Immature natural killer cell (primary cell): ENCODE measurements around the gene RCSD1. TPM values are rescaled to one million over a fixed set of nuclear protein-coding genes. Genes with fewer than 3 reads are reported as not detected.

ENCODE experiments used
- DNase-seq, 3 donors: peaks; one replicate each; pipeline ENCODE4 v3.0.0; 2022; ENCODE audit warnings: mixed read lengths in 1 of 3
- H3K27ac Mint-ChIP-seq, 6 donors: one replicate each; pipeline ENCODE4 v1.8.0; 2020; ENCODE audit warnings: mixed read lengths in 6 of 6, mild to moderate bottlenecking in 5 of 6, inconsistent platforms in 4 of 6, moderate library complexity in 3 of 6
- H3K27me3 Mint-ChIP-seq, 3 donors: one replicate each; pipeline ENCODE4 v1.8.0; 2020 to 2021; ENCODE audit warnings: low read depth in 3 of 3, mild to moderate bottlenecking in 3 of 3, mixed read lengths in 3 of 3, moderate library complexity in 3 of 3, inconsistent platforms in 1 of 3
- H3K36me3 Mint-ChIP-seq, 3 donors: one replicate each; pipeline ENCODE4 v1.8.0; 2020; ENCODE audit warnings: mixed read lengths in 3 of 3, inconsistent platforms in 2 of 3, mild to moderate bottlenecking in 2 of 3
- H3K4me1 Mint-ChIP-seq, 2 donors: one replicate each; pipeline ENCODE4 v1.8.0; 2020; ENCODE audit warnings: inconsistent platforms in 2 of 2, mild to moderate bottlenecking in 2 of 2, mixed read lengths in 2 of 2, moderate library complexity in 1 of 2
- H3K4me3 Mint-ChIP-seq, 5 donors: one replicate each; pipeline ENCODE4 v1.8.0; 2020; ENCODE audit warnings: mild to moderate bottlenecking in 5 of 5, mixed read lengths in 5 of 5, inconsistent platforms in 3 of 5, moderate library complexity in 3 of 5
- H3K9me3 Mint-ChIP-seq, 6 donors: one replicate each; pipeline ENCODE4 v1.8.0; 2020; ENCODE audit warnings: mild to moderate bottlenecking in 6 of 6, mixed read lengths in 6 of 6, inconsistent platforms in 4 of 6, moderate library complexity in 3 of 6
- polyA plus RNA-seq, 3 donors: library from polyadenylated mRNA; unstranded; fragments of 300-500 nt; fragmentation: Illumina TruSeq; gene quantifications; one replicate each; pipeline ENCODE4 v1.2.3, GENCODE V29; 2021

RCSD1 gene
- polyA plus RNA-seq, 3 donors from 2014 or later: 96.2 to 179 (median 129) TPM

DNA sequence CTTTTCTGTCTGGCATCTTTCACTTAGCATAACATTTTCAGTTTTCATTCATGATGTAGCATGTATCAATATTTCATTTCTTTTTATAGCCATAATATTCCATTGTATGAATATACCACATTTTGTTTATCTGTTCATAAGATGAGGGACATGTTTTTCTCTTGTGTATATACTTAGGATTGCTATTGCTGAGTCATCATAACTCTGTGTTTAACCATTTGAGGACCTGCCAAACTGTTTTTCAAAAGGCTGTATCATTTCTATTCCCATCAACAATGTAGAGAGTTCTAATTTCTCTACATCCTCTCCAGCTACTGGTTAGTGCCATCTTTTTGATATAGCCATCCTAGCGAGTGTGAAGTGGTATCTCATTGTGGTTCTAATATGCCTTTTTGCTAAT, 118.0 kb downstream of the RCSD1 start:
- H3K4me1 Mint-ChIP-seq: peaks cover 5 to 17% of the 10 kb centered on the region in 2 donors
- H3K27ac Mint-ChIP-seq: no peak overlapping the region
- H3K27me3 Mint-ChIP-seq: no peaks in the 10 kb centered on the region
- H3K9me3 Mint-ChIP-seq: no peaks in the 10 kb centered on the region
- DNase-seq: no peak
- H3K4me3 Mint-ChIP-seq: no peak overlapping the region
- H3K36me3 Mint-ChIP-seq: no peaks in the 10 kb centered on the region

DNA sequence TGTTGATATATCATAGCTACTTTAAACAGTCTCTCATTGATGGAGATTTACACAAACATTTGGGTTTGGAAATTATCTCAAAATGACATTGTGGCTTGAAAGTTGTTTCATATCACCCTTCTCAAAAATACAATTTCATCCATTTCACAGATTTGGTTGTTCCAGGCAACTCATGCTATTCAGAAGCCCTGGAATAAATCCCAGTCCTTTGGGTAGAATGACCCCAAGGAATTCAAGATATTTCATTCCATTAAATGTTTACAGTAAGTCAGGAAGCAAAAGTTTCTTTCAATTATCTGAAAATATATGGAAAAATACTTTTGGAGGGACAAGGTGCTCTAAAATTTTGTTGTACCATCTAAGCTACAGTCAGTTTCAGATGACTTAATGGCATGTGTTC, 118.9 kb downstream of the RCSD1 start:
- Mint-ChIP-seq H3K9me3 (no peaks in the 10 kb centered on the region), H3K4me1 (peaks cover 10 to 19% of the 10 kb centered on the region in 2 donors), H3K27ac (no peak overlapping the region), H3K4me3 (no peak overlapping the region), H3K36me3 (no peaks in the 10 kb centered on the region), H3K27me3 (no peaks in the 10 kb centered on the region)
- no peak for DNase-seq

DNA sequence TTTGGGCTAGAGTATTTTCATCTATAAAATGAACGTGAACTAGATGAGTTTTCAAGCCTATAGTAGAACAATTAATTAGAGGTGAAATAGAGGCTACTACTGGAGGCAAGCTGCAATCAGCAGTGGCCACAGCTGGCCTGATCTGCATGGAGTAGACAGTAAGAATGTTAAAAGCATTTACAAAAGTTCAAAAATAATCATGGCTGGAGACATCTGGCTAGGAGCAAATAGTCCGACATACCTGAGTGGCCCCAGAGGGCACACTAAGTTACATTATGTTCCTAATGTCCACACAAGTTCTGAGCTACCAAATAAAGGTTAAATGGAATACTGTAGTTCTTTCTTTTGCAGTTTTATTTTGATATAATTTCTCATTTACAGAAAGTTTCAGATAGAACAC, 119.7 kb downstream of the RCSD1 start:
- Mint-ChIP-seq H3K9me3 (no peaks in the 10 kb centered on the region), H3K27me3 (no peaks in the 10 kb centered on the region), H3K4me3 (no peak overlapping the region), H3K36me3 (no peaks in the 10 kb centered on the region), H3K27ac (no peak overlapping the region), H3K4me1 (peaks cover 10 to 14% of the 10 kb centered on the region in 2 donors)
- no peak for DNase-seq

DNA sequence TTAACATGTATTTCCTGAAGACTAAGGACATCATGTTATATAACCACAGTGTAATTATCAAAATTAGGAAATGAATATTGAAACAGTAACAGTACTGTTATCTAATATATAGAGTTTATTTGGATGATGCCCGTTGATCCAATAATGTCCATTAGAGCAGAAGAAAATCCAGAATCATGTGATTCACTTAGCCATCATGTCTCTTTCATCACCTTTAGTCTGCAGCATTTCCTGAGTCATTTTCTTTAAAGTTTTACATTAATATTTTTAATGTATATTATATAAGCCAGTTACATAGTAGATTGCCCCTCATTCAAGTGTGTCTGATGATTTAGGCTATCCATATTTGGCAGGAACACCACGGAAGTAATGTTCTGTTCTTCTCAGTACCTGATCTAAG, 120.6 kb downstream of the RCSD1 start:
- no peaks in the 10 kb centered on the region for H3K36me3 Mint-ChIP-seq
- H3K4me3 Mint-ChIP-seq: no peak overlapping the region
- peaks cover 0 to under 1% (median 0%) of the 10 kb centered on the region in 3 donors for H3K27me3 Mint-ChIP-seq
- no peak for DNase-seq
- peaks cover 10 to 13% of the 10 kb centered on the region in 2 donors for H3K4me1 Mint-ChIP-seq
- no peak overlapping the region for H3K27ac Mint-ChIP-seq
- no peaks in the 10 kb centered on the region for H3K9me3 Mint-ChIP-seq

DNA sequence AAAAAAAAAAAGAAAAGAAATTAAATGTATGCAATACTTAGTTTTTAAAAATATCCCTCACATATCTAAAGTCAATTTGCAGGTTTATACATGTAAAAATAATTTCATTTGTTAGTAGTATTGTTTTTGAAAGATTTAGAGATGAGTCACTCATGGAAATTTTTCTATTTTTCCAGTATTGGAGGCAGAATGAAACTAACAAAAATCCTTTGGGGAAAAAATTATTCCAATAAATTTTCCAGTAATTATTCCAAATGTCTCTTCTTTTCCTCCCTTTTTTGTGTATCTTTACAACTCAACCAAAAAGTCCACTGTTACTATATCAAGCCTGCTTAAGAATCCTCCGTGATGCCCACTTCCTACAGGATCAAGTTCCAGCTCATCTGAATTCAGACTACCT, 121.6 kb downstream of the RCSD1 start:
- Mint-ChIP-seq H3K36me3 (no peaks in the 10 kb centered on the region), H3K27ac (no peak overlapping the region)

DNA sequence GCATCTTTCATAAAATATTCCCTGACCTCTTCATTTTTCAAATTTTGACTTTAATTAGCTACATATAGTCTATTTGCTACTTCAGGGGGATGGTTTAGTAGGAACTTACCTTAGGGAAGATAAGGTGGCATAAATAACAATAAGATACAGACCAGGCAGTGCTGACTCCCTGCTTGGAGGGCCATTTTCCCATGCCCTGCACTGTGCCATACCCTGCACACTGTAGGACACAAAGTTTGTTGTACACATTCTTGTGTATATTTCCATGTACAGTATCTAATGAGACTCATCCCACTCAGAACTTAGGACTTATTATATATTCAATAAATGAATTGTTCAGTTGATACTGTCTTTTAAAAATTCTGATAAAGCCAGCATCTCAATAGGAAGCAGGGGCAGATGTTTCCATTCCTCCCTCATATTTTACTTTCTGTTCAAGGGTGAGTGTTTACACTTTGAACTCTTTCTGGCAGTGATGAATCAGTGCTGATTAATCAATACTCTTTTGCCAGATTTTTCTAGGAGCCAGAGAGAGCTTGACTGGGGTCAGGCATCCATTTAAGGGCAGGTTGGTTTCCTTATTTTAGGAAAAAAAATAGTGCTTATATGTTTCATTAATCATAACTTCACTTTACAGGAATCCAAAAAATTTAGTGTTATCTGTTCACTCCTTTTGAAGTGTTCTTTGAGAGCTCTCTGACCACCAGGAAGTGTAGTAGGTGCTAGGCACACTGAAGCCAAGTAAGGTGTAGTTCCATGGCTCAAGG, 122.4 kb downstream of the RCSD1 start:
- peaks cover 10 to 13% of the 10 kb centered on the region in 2 donors for H3K4me1 Mint-ChIP-seq
- DNase-seq: no peak
- H3K36me3 Mint-ChIP-seq: no peaks in the 10 kb centered on the region
- H3K27ac Mint-ChIP-seq: peak overlapping the region in 3 of 6 donors; percentile 0 to 20 (median 1)
- H3K4me3 Mint-ChIP-seq: peak overlapping the region in 4 of 5 donors; percentile 1 to 5 (median 2)
- no peaks in the 10 kb centered on the region for H3K9me3 Mint-ChIP-seq
- H3K27me3 Mint-ChIP-seq: peaks cover 0 to 2% (median 0%) of the 10 kb centered on the region in 3 donors

More for the DNA sequence above, 121.6 kb downstream of the RCSD1 start:
- no peak for DNase-seq
- Mint-ChIP-seq H3K27me3 (peaks cover 0 to 2% (median 0%) of the 10 kb centered on the region in 3 donors), H3K4me3 (no peak overlapping the region), H3K9me3 (no peaks in the 10 kb centered on the region), H3K4me1 (peaks cover 10 to 13% of the 10 kb centered on the region in 2 donors)

DNA sequence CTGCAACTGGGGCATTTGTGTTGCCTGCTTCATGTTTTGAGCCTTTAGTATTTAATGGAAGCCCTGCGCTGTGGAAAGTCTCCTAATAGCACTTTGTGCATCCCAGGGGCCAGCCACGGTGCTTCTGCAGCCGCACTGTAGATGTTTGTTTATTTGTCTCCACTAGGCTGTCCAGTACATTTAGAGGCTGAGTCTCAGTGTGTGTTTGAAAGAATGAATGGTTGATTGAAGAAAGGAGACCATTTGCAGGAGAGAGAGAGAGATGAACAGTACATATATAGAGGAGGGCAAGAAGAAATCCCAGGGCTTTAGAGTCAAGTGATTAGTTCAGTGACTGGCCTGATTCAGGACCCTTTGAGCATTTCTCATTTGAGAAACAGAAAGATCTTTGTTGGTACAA, 125.6 kb downstream of the RCSD1 start:
- no peak overlapping the region for H3K4me3 Mint-ChIP-seq
- peaks cover 0 to 5% (median 4%) of the 10 kb centered on the region in 3 donors for H3K27me3 Mint-ChIP-seq
- peaks cover 0 to 4% (median 0%) of the 10 kb centered on the region in 3 donors for H3K36me3 Mint-ChIP-seq
- peaks cover 10 to 13% of the 10 kb centered on the region in 2 donors for H3K4me1 Mint-ChIP-seq
- no peak overlapping the region for H3K27ac Mint-ChIP-seq
- H3K9me3 Mint-ChIP-seq: no peaks in the 10 kb centered on the region
- DNase-seq: no peak

Other genes with a start within 250 kb of the RCSD1 start
- 1,000 to 10,000 TPM; 1,122 to 1,466 (median 1,335) TPM for gene CD247, start 111.7 kb upstream of the RCSD1 start, polyA plus RNA-seq
- 10 to 100 TPM; 12.4 to 18.0 (median 14.7) TPM for gene CREG1, start 76.5 kb upstream of the RCSD1 start, polyA plus RNA-seq
- 10 to 100 TPM in 2 of 3 donors, 1 to 10 TPM in 1; 6.8 to 14.3 (median 12.1) TPM for gene MPZL1, start 91.8 kb downstream of the RCSD1 start, polyA plus RNA-seq